ENCODE results near the gene RNASEH2A.

The RNASEH2A gene

GRCh38 chr19:12821761-12822160, 15.4 kb downstream of the RNASEH2A start:
- Mint-ChIP-seq H3K4me3 (no peak overlapping the region), H3K4me1 (ENCODE audit: low read depth) (peaks cover 9% of the 10 kb centered on the region), H3K27ac (no peak overlapping the region), H3K9me3 (peaks cover 3% of the 10 kb centered on the region), H3K27me3 (peaks cover 26% of the 10 kb centered on the region), H3K36me3 (ENCODE audit: low read depth) (no peaks in the 10 kb centered on the region)
- DNase-seq, result no peak

GRCh38 chr19:12825254-12826131, 19.1 kb downstream of the RNASEH2A start:
- Mint-ChIP-seq H3K36me3 (ENCODE audit: low read depth) (no peaks in the 10 kb centered on the region), H3K9me3 (peaks cover 3% of the 10 kb centered on the region), H3K4me1 (ENCODE audit: low read depth) (peaks cover 9% of the 10 kb centered on the region), H3K27ac (no peak overlapping the region), H3K4me3 (no peak overlapping the region), H3K27me3 (peaks cover 60% of the 10 kb centered on the region)
- DNase-seq, result peak; percentile 51

- H3K4me3 Mint-ChIP-seq, result no peak overlapping the region
- peak; percentile 51 for DNase-seq
- H3K4me1 Mint-ChIP-seq (ENCODE audit: low read depth), result peaks cover 17% of the 10 kb centered on the region
- H3K27ac Mint-ChIP-seq, result no peak overlapping the region
- H3K36me3 Mint-ChIP-seq (ENCODE audit: low read depth), result no peaks in the 10 kb centered on the region
- H3K27me3 Mint-ChIP-seq, result peaks cover 88% of the 10 kb centered on the region
- no peaks in the 10 kb centered on the region for H3K9me3 Mint-ChIP-seq
Measured at GRCh38 chr19:12828494-12828893, 22.1 kb downstream of the RNASEH2A start.

- Mint-ChIP-seq H3K4me1 (ENCODE audit: low read depth) (peaks cover 24% of the 10 kb centered on the region), H3K27ac (no peak overlapping the region), H3K4me3 (peak overlapping the region; percentile 36)
Measured at GRCh38 chr19:12833418-12833737, 27.0 kb downstream of the RNASEH2A start.

GRCh38 chr19:12833738-12834565, 27.6 kb downstream of the RNASEH2A start:
- DNase-seq, result peak; percentile 59
- Mint-ChIP-seq H3K4me1 (ENCODE audit: low read depth) (peaks cover 28% of the 10 kb centered on the region), H3K9me3 (no peaks in the 10 kb centered on the region), H3K4me3 (no peak overlapping the region), H3K27me3 (peaks cover 89% of the 10 kb centered on the region), H3K27ac (no peak overlapping the region), H3K36me3 (ENCODE audit: low read depth) (no peaks in the 10 kb centered on the region)

More at GRCh38 chr19:12833418-12833737, 27.0 kb downstream of the RNASEH2A start:
- Mint-ChIP-seq H3K27me3 (peaks cover 90% of the 10 kb centered on the region), H3K9me3 (no peaks in the 10 kb centered on the region), H3K36me3 (ENCODE audit: low read depth) (no peaks in the 10 kb centered on the region)
- no peak for DNase-seq

GRCh38 chr19:12834566-12834943, 28.2 kb downstream of the RNASEH2A start, which contains the start of gene RTBDN:
TSS of gene RTBDN (minus strand) at chr19:12834579. CDS start at chr19:12829979, 4,600 bp downstream.
- DNase-seq, result no peak
- Mint-ChIP-seq H3K27me3 (peaks cover 89% of the 10 kb centered on the region), H3K27ac (no peak within 1 kb of the TSS), H3K9me3 (no peaks in the 10 kb centered on the region), H3K4me1 (ENCODE audit: low read depth) (peaks cover 34% of the 10 kb centered on the region), H3K36me3 (ENCODE audit: low read depth) (no peaks in the 10 kb centered on the region), H3K4me3 (no peak within 1 kb of the TSS)

- no peaks in the 10 kb centered on the region for H3K36me3 Mint-ChIP-seq (ENCODE audit: low read depth)
- H3K4me3 Mint-ChIP-seq, result no peak overlapping the region
- DNase-seq, result peak; percentile 53
- H3K27ac Mint-ChIP-seq, result no peak overlapping the region
- no peaks in the 10 kb centered on the region for H3K9me3 Mint-ChIP-seq
- H3K4me1 Mint-ChIP-seq (ENCODE audit: low read depth), result peaks cover 35% of the 10 kb centered on the region
- H3K27me3 Mint-ChIP-seq, result peaks cover 89% of the 10 kb centered on the region
Measured at GRCh38 chr19:12834976-12835757, 28.8 kb downstream of the RNASEH2A start.

- H3K36me3 Mint-ChIP-seq (ENCODE audit: low read depth), result no peaks in the 10 kb centered on the region
- no peaks in the 10 kb centered on the region for H3K9me3 Mint-ChIP-seq
- no peak overlapping the region for H3K27ac Mint-ChIP-seq
- DNase-seq, result no peak
- no peak overlapping the region for H3K4me3 Mint-ChIP-seq
- peaks cover 89% of the 10 kb centered on the region for H3K27me3 Mint-ChIP-seq
- H3K4me1 Mint-ChIP-seq (ENCODE audit: low read depth), result peaks cover 46% of the 10 kb centered on the region
Measured at GRCh38 chr19:12836529-12836863, 30.1 kb downstream of the RNASEH2A start.

- no peaks in the 10 kb centered on the region for H3K9me3 Mint-ChIP-seq
- peaks cover 88% of the 10 kb centered on the region for H3K27me3 Mint-ChIP-seq
- H3K27ac Mint-ChIP-seq, result no peak overlapping the region
- DNase-seq, result no peak
- no peak overlapping the region for H3K4me3 Mint-ChIP-seq
- no peaks in the 10 kb centered on the region for H3K36me3 Mint-ChIP-seq (ENCODE audit: low read depth)
- peaks cover 50% of the 10 kb centered on the region for H3K4me1 Mint-ChIP-seq (ENCODE audit: low read depth)
Measured at GRCh38 chr19:12837225-12837624, 30.8 kb downstream of the RNASEH2A start.

GRCh38 chr19:12838182-12838885, 31.9 kb downstream of the RNASEH2A start, which contains the start of gene MAST1:
TSS of gene MAST1 (plus strand) at chr19:12838515. CDS start at chr19:12838573, 58 bp downstream.
- peaks cover 43% of the 10 kb centered on the region for H3K4me1 Mint-ChIP-seq (ENCODE audit: low read depth)

GRCh38 chr19:12838886-12839756, 32.7 kb downstream of the RNASEH2A start:
- peak overlapping the region; percentile 42 for H3K4me3 Mint-ChIP-seq
- DNase-seq, result no peak
- H3K27ac Mint-ChIP-seq, result no peak overlapping the region
- H3K4me1 Mint-ChIP-seq (ENCODE audit: low read depth), result peaks cover 42% of the 10 kb centered on the region
- H3K27me3 Mint-ChIP-seq, result peaks cover 93% of the 10 kb centered on the region
- no peaks in the 10 kb centered on the region for H3K9me3 Mint-ChIP-seq
- no peaks in the 10 kb centered on the region for H3K36me3 Mint-ChIP-seq (ENCODE audit: low read depth)

More at GRCh38 chr19:12838182-12838885, 31.9 kb downstream of the RNASEH2A start, which contains the start of gene MAST1:
- peak; percentile 70 for DNase-seq
- Mint-ChIP-seq H3K27me3 (peaks cover 88% of the 10 kb centered on the region), H3K4me3 (peak within 1 kb of the TSS; percentile 68), H3K36me3 (ENCODE audit: low read depth) (no peaks in the 10 kb centered on the region), H3K27ac (no peak within 1 kb of the TSS), H3K9me3 (no peaks in the 10 kb centered on the region)

- H3K9me3 Mint-ChIP-seq, result no peaks in the 10 kb centered on the region
- peak overlapping the region; percentile 17 for H3K4me3 Mint-ChIP-seq
- no peak overlapping the region for H3K27ac Mint-ChIP-seq
- H3K27me3 Mint-ChIP-seq, result peaks cover 88% of the 10 kb centered on the region
- peak; percentile 61 for DNase-seq
- H3K36me3 Mint-ChIP-seq (ENCODE audit: low read depth), result no peaks in the 10 kb centered on the region
- peaks cover 37% of the 10 kb centered on the region for H3K4me1 Mint-ChIP-seq (ENCODE audit: low read depth)
Measured at GRCh38 chr19:12840091-12841079, 34.0 kb downstream of the RNASEH2A start.

Data from activated T-cell treated with anti-CD3 and anti-CD28 coated beads, Interleukin-2, amount 50 U/mL, for 24 hours (primary cell).